ENCODE results near the gene PHF2.

DNA sequence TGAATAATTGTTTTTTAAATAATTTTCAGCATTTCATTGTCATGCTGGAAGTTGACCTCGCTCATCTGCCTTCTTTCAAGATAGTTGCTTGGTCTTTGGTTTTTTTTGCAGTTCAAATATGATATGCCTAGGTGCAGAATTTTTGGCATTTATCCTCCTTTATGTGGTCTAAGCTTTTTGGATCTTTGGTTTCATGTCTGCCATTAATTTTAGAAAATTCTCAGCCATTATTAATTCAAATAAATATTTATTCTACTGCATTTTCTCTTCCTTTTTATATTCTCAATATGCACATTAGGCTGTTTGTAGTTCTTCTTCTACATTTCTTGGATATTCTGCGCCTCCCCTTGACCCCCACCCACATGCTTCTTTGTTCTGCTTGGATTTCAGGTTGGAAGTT, 63.6 kb downstream of the PHF2 start:
- TF ChIP-seq EP300 (IDR thresholded peaks at IDR 0.05; ENCODE audit: low read depth) (no peak), CTCF (IDR thresholded peaks at IDR 0.05) (no peak), POLR2A (IDR thresholded peaks at IDR 0.05) (no peak)
